GM06990 (cell line): Measurements from ENCODE around the gene PPBP.

Experiments
- DNase-seq: peaks from one replicate; pipeline ENCODE4 v3.0.0-alpha.2; 2011; ENCODE audit not compliant: insufficient read length; ENCODE audit errors: extremely low read depth
- H3K27me3 ChIP-seq: replicated peaks from 2 replicates; pipeline ENCODE4 v1.6.0; 2011; ENCODE audit warnings: low read length; ENCODE audit not compliant: control insufficient read depth, insufficient read depth
- H3K36me3 ChIP-seq: 2 replicates; pipeline ENCODE4 v1.5.1; 2011; ENCODE audit warnings: low read length; ENCODE audit not compliant: control insufficient read depth, insufficient read depth
- H3K4me3 ChIP-seq: replicated peaks from 2 replicates; pipeline ENCODE4 v1.5.1; 2011; ENCODE audit warnings: low read depth, mild to moderate bottlenecking, control low read depth, low read length
- CTCF ChIP-seq: IDR thresholded peaks from 2 replicates; pipeline ENCODE4 v1.5.1; 2011; ENCODE audit warnings: low read length, control low read depth, mild to moderate bottlenecking, inconsistent platforms; ENCODE audit not compliant: insufficient read depth, poor library complexity, severe bottlenecking

PPBP gene

GRCh38 chr4:73988061-73988460 lies at the start of gene PPBP:
Gene PPBP (minus strand): TSS chr4:73988190. CDS start chr4:73988103, 87 bp downstream.
- H3K4me3 ChIP-seq: no peak within 1 kb of the TSS
- no peaks in the 10 kb centered on the region; the same call in 1 of the 2 replicates for H3K27me3 ChIP-seq
- no peak for DNase-seq
- H3K36me3 ChIP-seq: no peaks in the 10 kb centered on the region
- TF ChIP-seq CTCF: no peak

- DNase-seq: no peak
- Histone ChIP-seq H3K4me3 (no peak overlapping the region), H3K27me3 (no peaks in the 10 kb centered on the region; the same call in none of the 2 replicates), H3K36me3 (no peaks in the 10 kb centered on the region)
- no peak for TF ChIP-seq CTCF
Observed at GRCh38 chr4:74037076-74037955, 49.3 kb upstream of the PPBP start.

- H3K27me3 ChIP-seq: no peaks in the 10 kb centered on the region; the same call in 1 of the 2 replicates
- no peaks in the 10 kb centered on the region for H3K36me3 ChIP-seq
- H3K4me3 ChIP-seq: no peak overlapping the region
- no peak for TF ChIP-seq CTCF
- no peak for DNase-seq
Observed at GRCh38 chr4:74033739-74034138, 45.7 kb upstream of the PPBP start.

- no peak for DNase-seq
- no peak overlapping the region for H3K4me3 ChIP-seq
- TF ChIP-seq CTCF: no peak
Observed at GRCh38 chr4:74032064-74032463, 44.1 kb upstream of the PPBP start.

GRCh38 chr4:74031576-74031975 lies 43.6 kb upstream of the PPBP start:
- no peak for TF ChIP-seq CTCF
- DNase-seq: no peak
- Histone ChIP-seq H3K4me3 (no peak overlapping the region), H3K27me3 (no peaks in the 10 kb centered on the region), H3K36me3 (no peaks in the 10 kb centered on the region)

More at GRCh38 chr4:74032064-74032463, 44.1 kb upstream of the PPBP start:
- Histone ChIP-seq H3K27me3 (no peaks in the 10 kb centered on the region), H3K36me3 (no peaks in the 10 kb centered on the region)
